HepG2 (cell line): ENCODE measurements around the gene SUCLG1. TPM values are rescaled to one million over a fixed set of nuclear protein-coding genes. Genes with fewer than 3 reads are reported as not detected.

Experiments
- ATAC-seq: fragments of 200-7000 bp; cut with Tn5 transposase; 3 replicates; pipeline ENCODE4 v1.9.1; 2020; ENCODE audit warnings: mild to moderate bottlenecking, moderate library complexity
- BruUV-seq: library from RNA; stranded (reverse); fragments of 400-500 nt; replicated peaks from 2 replicates; lab custom pipeline; 2021; lab: Mats Ljungman, UMichigan
- CTCF ChIA-PET: fragments of 300-600 bp; formaldehyde crosslinking; extraction: SDS; loops from one replicate; lab custom pipeline; 2021; ENCODE audit warnings: low total read pairs, inconsistent platforms, low intra/inter-chr PET ratio; lab: Yijun Ruan, JAX
- POLR2A ChIA-PET: fragments of 350-600 bp; sonication (Branson Sonifier 250); formaldehyde crosslinking; loops from one replicate; lab custom pipeline; 2020; ENCODE audit warnings: antibody characterized with exemption, inconsistent platforms; lab: Yijun Ruan, JAX
- DNase-seq: peaks from one replicate; pipeline ENCODE4 v3.0.0-alpha.2; 2015; ENCODE audit warnings: low spot score
- FAIRE-seq: peaks from 3 replicates; lab custom pipeline; 2011; peaks lifted over from hg19 to GRCh38; lab: Jason Lieb, UNC
- H2AFZ ChIP-seq: one replicate; pipeline ENCODE4 v1.6.1; 2011; ENCODE audit warnings: low read length, inconsistent platforms
- H3K27ac ChIP-seq: fragments of 300-600 bp; 3 replicates; pipeline ENCODE4 v1.8.0; 2011; ENCODE audit warnings: mixed run types, mild to moderate bottlenecking, mixed read lengths, low read length, inconsistent platforms; ENCODE audit not compliant: insufficient read depth; ENCODE audit errors: extremely low read length
- H3K27me3 ChIP-seq, 2 experiments: fragments of 200-600 bp in 1 of 2; 2 replicates in 1 of 2; 3 replicates in 1 of 2; pipeline versions ENCODE4 v1.6.0 to v1.8.0; 2011; ENCODE audit warnings: low read length in 2 of 2, mild to moderate bottlenecking in 2 of 2, moderate library complexity in 2 of 2, inconsistent platforms in 1 of 2; ENCODE audit not compliant: insufficient read depth in 2 of 2, control insufficient read depth in 1 of 2
- H3K36me3 ChIP-seq, 2 experiments: fragments of 200-600 bp in 1 of 2; replicated peaks in 1 of 2; 2 replicates in 1 of 2; 3 replicates in 1 of 2; pipeline versions ENCODE4 v1.5.1 to v1.8.0; 2011; ENCODE audit warnings: low read length in 2 of 2, inconsistent platforms in 1 of 2; ENCODE audit not compliant: insufficient read depth in 2 of 2, control insufficient read depth in 1 of 2
- H3K4me1 ChIP-seq: 2 replicates; pipeline ENCODE4 v1.5.1; 2012; ENCODE audit warnings: low read length, inconsistent platforms; ENCODE audit not compliant: insufficient read depth
- H3K4me2 ChIP-seq: 2 replicates; pipeline ENCODE4 v1.6.0; 2011; ENCODE audit warnings: low read depth, low read length, inconsistent platforms
- H3K4me3 ChIP-seq, 3 experiments: fragments of 200-600 bp in 1 of 3; sonication (generic), shearing (Covaris generic) in 1 of 3; replicated peaks in 1 of 3; 2 replicates each; pipeline ENCODE4 v1.5.1; 2011 to 2016; ENCODE audit warnings: low read length in 3 of 3, inconsistent platforms in 2 of 3, low read depth in 2 of 3, mild to moderate bottlenecking in 2 of 3, control low read depth in 1 of 3, mixed read lengths in 1 of 3; ENCODE audit not compliant: insufficient read depth in 1 of 3
- H3K79me2 ChIP-seq: one replicate; pipeline ENCODE4 v1.6.1; 2011; ENCODE audit warnings: low read length, inconsistent platforms; ENCODE audit not compliant: insufficient read depth
- H3K9ac ChIP-seq: 2 replicates; pipeline ENCODE4 v1.6.0; 2011; ENCODE audit warnings: mild to moderate bottlenecking, low read depth, low read length, inconsistent platforms; ENCODE audit not compliant: insufficient read depth
- H3K9me3 ChIP-seq: 2 replicates; pipeline ENCODE4 v1.5.1; 2012; ENCODE audit warnings: mild to moderate bottlenecking, low read length
- H4K20me1 ChIP-seq: 2 replicates; pipeline ENCODE4 v1.6.0; 2011; ENCODE audit warnings: inconsistent platforms, mild to moderate bottlenecking, low read length, moderate library complexity; ENCODE audit not compliant: insufficient read depth
- ASH2L ChIP-seq: fragments of 300-600, 200-600 bp; sonication (generic); IDR thresholded peaks from 2 replicates; pipeline ENCODE4 v1.7.0; 2017; ENCODE audit warnings: low read depth, mild to moderate bottlenecking, moderate library complexity, mixed read lengths, low read length; ENCODE audit not compliant: insufficient read length
- HIVEP1 ChIP-seq: sonication (generic); formaldehyde crosslinking; IDR thresholded peaks from 2 replicates; pipeline ENCODE4 v1.4.0; 2020; ENCODE audit warnings: mild to moderate bottlenecking, missing genetic modification reagents
- HOXA3 ChIP-seq: sonication (generic); formaldehyde crosslinking; IDR thresholded peaks from 2 replicates; pipeline ENCODE4 v1.5.0; 2020; ENCODE audit warnings: missing genetic modification reagents
- NCOA5 ChIP-seq: sonication (generic); formaldehyde crosslinking; IDR thresholded peaks from 2 replicates; pipeline ENCODE4 v1.4.0; 2020; ENCODE audit warnings: missing genetic modification reagents
- STAG1 ChIP-seq: sonication (generic); formaldehyde crosslinking; IDR thresholded peaks from 2 replicates; pipeline ENCODE4 v1.4.0; 2020; ENCODE audit warnings: missing genetic modification reagents
- TARDBP ChIP-seq: sonication (generic); formaldehyde crosslinking; IDR thresholded peaks from 2 replicates; pipeline ENCODE4 v1.8.0; 2022; ENCODE audit warnings: mild to moderate bottlenecking, missing genetic modification reagents
- ZFY ChIP-seq: sonication (generic); formaldehyde crosslinking; IDR thresholded peaks from 2 replicates; pipeline ENCODE4 v1.4.0; 2020; ENCODE audit warnings: missing genetic modification reagents
- ZNF30 ChIP-seq: sonication (generic); formaldehyde crosslinking; IDR thresholded peaks from 2 replicates; pipeline ENCODE4 v1.5.0; 2020; ENCODE audit warnings: mild to moderate bottlenecking, missing genetic modification reagents
- ZNF34 ChIP-seq: sonication (generic); formaldehyde crosslinking; IDR thresholded peaks from 2 replicates; pipeline ENCODE4 v1.4.0; 2020; ENCODE audit warnings: mild to moderate bottlenecking, missing genetic modification reagents, borderline replicate concordance
- ZNF616 ChIP-seq: sonication (generic); formaldehyde crosslinking; IDR thresholded peaks from 2 replicates; pipeline ENCODE4 v1.5.0; 2020; ENCODE audit warnings: low read depth, mild to moderate bottlenecking, missing genetic modification reagents
- WGBS: methylation state at CpG from one replicate; pipeline ENCODE4 v1.1.6; 2017; ENCODE audit warnings: low lambda C conversion rate; 5-methylcytosine and 5-hydroxymethylcytosine counted together
- in situ Hi-C: cut with HindIII; loops from 2 replicates; pipeline ENCODE4 v1.10.0; 2017; ENCODE audit warnings: low pct_unique_long_range_greater_than_20kb; ENCODE audit not compliant: extremely low pct_ligation_motif_present
- intact Hi-C: fragments of 100-400 bp; cut with micrococcal nuclease; formaldehyde crosslinking; loops from one replicate; pipeline ENCODE4 v1.10.0; 2022; ENCODE audit not compliant: unreplicated experiment
- polyA plus RNA-seq, 8 experiments: library from polyadenylated mRNA; depleted of rRNA in 3 of 8; stranded (reverse) in 7 of 8; unstranded in 1 of 8; fragments of >200 nt; fragmentation: Illumina TruSeq in 4 of 8; extraction: Trizol in 4 of 8; gene quantifications; 2 replicates each; pipeline versions ENCODE4 v1.2.1 to v1.2.3, GENCODE V29; 2011 to 2016; ENCODE audit warnings: low read depth in 4 of 8, missing spikeins in 1 of 8, mixed read lengths in 1 of 8; ENCODE audit not compliant: insufficient read depth in 1 of 8
- total RNA-seq, 5 experiments: library from RNA; depleted of rRNA; stranded (reverse); fragments of >200 nt; fragmentation: Illumina TruSeq; extraction: Trizol; gene quantifications; 2 replicates each; pipeline ENCODE4 v1.2.3, GENCODE V29; 2016; ENCODE audit warnings: low read depth in 1 of 5
- TF ChIP-seq, protein P1 (sequence below): sonication (generic); formaldehyde crosslinking; IDR thresholded peaks from 2 replicates; pipeline ENCODE4 v1.5.1; 2020; ENCODE audit warnings: mild to moderate bottlenecking, missing genetic modification reagents, moderate library complexity
- TF ChIP-seq, protein P2 (sequence below): IDR thresholded peaks from 2 replicates; pipeline ENCODE4 v1.4.0; 2020; ENCODE audit warnings: mild to moderate bottlenecking, missing genetic modification reagents
- TF ChIP-seq, protein P3 (sequence below): sonication (generic); formaldehyde crosslinking; IDR thresholded peaks from 2 replicates; pipeline ENCODE4 v1.8.0; 2022; ENCODE audit warnings: low read depth, missing genetic modification reagents
- TF ChIP-seq, protein P4 (sequence below): sonication (generic); formaldehyde crosslinking; IDR thresholded peaks from 2 replicates; pipeline ENCODE4 v1.4.0; 2020; ENCODE audit warnings: mild to moderate bottlenecking, missing genetic modification reagents, borderline replicate concordance

The SUCLG1 gene
- total and polyA plus RNA-seq, 2 of the 13 experiments (the other 11 are each of a cell fraction or from before 2014, with no cell fraction given): 58.7 to 121 TPM

DNA sequence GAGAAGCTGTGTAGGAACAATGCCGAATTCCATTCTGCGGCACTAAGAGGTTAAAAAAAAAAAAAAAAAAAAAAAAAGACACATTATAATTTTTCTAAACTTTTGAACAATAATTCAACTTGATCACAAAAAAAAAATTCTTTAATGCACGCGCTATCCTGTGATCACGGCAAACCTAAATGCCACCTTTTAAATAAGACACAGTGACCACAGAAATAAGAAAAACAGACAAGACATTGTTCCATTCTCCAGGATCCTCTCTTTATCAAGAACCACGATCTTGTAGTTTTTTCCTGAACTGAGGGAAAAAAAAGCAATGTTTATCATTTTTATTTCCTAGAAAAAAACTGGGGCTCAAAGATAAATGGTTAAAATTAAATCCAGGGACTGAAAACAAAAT lies 9.4 kb downstream of the SUCLG1 start:
- POLR2A ChIA-PET: interaction anchor here (1.1 kb wide), 1 partner anchor 9 kb away, joined by 5 read pairs; the partner anchor contains the start of gene SUCLG1
- Histone ChIP-seq H3K79me2 (peaks cover 49% of the 10 kb centered on the region), H3K9me3 (no peaks in the 10 kb centered on the region), H3K36me3 (peaks cover 5 to 27% of the 10 kb centered on the region in 2 experiments; a peak in 3 of 5 replicates), H3K27ac (no peak overlapping the region), H3K27me3 (no peaks in the 10 kb centered on the region), H2AFZ (no peak overlapping the region), H3K4me3 (no peak overlapping the region), H4K20me1 (peaks cover 5% of the 10 kb centered on the region; the same call in 1 of the 2 replicates), H3K4me1 (peaks cover 27% of the 10 kb centered on the region), H3K9ac (no peak overlapping the region), H3K4me2 (no peak overlapping the region)
- ATAC-seq: no peak
- in situ Hi-C loops: no loop called here
- 96% methylated on average over 6 of the region's 6 CpGs for WGBS
- BruUV-seq: no TSS peak
- no peak for FAIRE-seq
- CTCF ChIA-PET: no interaction called here
- no peak for DNase-seq
- intact Hi-C loops: no loop called here
- TF ChIP-seq ZNF616 (CRISPR knock-in tag) (no peak), ZFY (CRISPR knock-in tag) (no peak), TARDBP (CRISPR knock-in tag) (no peak), ZNF34 (CRISPR knock-in tag) (no peak), HIVEP1 (CRISPR knock-in tag) (no peak), HOXA3 (CRISPR knock-in tag) (no peak), STAG1 (CRISPR knock-in tag) (no peak), ZNF30 (CRISPR knock-in tag) (no peak), NCOA5 (CRISPR knock-in tag) (no peak), ASH2L (no peak)
- TF ChIP-seq, protein P1, sequence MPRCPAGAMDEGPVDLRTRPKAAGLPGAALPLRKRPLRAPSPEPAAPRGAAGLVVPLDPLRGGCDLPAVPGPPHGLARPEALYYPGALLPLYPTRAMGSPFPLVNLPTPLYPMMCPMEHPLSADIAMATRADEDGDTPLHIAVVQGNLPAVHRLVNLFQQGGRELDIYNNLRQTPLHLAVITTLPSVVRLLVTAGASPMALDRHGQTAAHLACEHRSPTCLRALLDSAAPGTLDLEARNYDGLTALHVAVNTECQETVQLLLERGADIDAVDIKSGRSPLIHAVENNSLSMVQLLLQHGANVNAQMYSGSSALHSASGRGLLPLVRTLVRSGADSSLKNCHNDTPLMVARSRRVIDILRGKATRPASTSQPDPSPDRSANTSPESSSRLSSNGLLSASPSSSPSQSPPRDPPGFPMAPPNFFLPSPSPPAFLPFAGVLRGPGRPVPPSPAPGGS: no peak
- TF ChIP-seq, protein P2, sequence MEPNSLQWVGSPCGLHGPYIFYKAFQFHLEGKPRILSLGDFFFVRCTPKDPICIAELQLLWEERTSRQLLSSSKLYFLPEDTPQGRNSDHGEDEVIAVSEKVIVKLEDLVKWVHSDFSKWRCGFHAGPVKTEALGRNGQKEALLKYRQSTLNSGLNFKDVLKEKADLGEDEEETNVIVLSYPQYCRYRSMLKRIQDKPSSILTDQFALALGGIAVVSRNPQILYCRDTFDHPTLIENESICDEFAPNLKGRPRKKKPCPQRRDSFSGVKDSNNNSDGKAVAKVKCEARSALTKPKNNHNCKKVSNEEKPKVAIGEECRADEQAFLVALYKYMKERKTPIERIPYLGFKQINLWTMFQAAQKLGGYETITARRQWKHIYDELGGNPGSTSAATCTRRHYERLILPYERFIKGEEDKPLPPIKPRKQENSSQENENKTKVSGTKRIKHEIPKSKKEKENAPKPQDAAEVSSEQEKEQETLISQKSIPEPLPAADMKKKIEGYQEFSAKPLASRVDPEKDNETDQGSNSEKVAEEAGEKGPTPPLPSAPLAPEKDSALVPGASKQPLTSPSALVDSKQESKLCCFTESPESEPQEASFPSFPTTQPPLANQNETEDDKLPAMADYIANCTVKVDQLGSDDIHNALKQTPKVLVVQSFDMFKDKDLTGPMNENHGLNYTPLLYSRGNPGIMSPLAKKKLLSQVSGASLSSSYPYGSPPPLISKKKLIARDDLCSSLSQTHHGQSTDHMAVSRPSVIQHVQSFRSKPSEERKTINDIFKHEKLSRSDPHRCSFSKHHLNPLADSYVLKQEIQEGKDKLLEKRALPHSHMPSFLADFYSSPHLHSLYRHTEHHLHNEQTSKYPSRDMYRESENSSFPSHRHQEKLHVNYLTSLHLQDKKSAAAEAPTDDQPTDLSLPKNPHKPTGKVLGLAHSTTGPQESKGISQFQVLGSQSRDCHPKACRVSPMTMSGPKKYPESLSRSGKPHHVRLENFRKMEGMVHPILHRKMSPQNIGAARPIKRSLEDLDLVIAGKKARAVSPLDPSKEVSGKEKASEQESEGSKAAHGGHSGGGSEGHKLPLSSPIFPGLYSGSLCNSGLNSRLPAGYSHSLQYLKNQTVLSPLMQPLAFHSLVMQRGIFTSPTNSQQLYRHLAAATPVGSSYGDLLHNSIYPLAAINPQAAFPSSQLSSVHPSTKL: no peak
- TF ChIP-seq, protein P3, sequence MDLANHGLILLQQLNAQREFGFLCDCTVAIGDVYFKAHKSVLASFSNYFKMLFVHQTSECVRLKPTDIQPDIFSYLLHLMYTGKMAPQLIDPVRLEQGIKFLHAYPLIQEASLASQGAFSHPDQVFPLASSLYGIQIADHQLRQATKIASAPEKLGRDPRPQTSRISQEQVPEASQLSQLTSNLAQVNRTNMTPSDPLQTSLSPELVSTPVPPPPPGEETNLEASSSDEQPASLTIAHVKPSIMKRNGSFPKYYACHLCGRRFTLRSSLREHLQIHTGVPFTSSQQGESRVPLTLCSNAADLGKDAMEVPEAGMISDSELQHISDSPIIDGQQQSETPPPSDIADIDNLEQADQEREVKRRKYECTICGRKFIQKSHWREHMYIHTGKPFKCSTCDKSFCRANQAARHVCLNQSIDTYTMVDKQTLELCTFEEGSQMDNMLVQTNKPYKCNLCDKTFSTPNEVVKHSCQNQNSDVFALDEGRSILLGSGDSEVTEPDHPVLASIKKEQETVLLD (CRISPR knock-in tag): no peak
- TF ChIP-seq, protein P4, sequence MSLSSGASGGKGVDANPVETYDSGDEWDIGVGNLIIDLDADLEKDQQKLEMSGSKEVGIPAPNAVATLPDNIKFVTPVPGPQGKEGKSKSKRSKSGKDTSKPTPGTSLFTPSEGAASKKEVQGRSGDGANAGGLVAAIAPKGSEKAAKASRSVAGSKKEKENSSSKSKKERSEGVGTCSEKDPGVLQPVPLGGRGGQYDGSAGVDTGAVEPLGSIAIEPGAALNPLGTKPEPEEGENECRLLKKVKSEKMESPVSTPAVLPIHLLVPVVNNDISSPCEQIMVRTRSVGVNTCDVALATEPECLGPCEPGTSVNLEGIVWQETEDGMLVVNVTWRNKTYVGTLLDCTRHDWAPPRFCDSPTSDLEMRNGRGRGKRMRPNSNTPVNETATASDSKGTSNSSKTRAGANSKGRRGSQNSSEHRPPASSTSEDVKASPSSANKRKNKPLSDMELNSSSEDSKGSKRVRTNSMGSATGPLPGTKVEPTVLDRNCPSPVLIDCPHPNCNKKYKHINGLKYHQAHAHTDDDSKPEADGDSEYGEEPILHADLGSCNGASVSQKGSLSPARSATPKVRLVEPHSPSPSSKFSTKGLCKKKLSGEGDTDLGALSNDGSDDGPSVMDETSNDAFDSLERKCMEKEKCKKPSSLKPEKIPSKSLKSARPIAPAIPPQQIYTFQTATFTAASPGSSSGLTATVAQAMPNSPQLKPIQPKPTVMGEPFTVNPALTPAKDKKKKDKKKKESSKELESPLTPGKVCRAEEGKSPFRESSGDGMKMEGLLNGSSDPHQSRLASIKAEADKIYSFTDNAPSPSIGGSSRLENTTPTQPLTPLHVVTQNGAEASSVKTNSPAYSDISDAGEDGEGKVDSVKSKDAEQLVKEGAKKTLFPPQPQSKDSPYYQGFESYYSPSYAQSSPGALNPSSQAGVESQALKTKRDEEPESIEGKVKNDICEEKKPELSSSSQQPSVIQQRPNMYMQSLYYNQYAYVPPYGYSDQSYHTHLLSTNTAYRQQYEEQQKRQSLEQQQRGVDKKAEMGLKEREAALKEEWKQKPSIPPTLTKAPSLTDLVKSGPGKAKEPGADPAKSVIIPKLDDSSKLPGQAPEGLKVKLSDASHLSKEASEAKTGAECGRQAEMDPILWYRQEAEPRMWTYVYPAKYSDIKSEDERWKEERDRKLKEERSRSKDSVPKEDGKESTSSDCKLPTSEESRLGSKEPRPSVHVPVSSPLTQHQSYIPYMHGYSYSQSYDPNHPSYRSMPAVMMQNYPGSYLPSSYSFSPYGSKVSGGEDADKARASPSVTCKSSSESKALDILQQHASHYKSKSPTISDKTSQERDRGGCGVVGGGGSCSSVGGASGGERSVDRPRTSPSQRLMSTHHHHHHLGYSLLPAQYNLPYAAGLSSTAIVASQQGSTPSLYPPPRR: no peak
